SK-N-SH (cell line): ENCODE results near the gene TACR2.

Source experiments
- CHD2 ChIP-seq: fragments of 150-350 bp; IDR thresholded peaks from 2 replicates; pipeline ENCODE4 v1.6.1; 2018; ENCODE audit warnings: low read length; ENCODE audit not compliant: partially characterized antibody
- CTCF ChIP-seq: fragments of 200-600 bp; sonication (generic); IDR thresholded peaks from 2 replicates; pipeline ENCODE4 v1.6.1; 2017; ENCODE audit warnings: antibody characterized with exemption, mild to moderate bottlenecking, moderate library complexity
- EP300 ChIP-seq, 2 experiments: IDR thresholded peaks; 2 replicates each; pipeline versions ENCODE4 v1.4.0 to v1.6.1; 2012; ENCODE audit warnings: borderline replicate concordance in 1 of 2, low read depth in 1 of 2, low read length in 1 of 2
- NRF1 ChIP-seq: IDR thresholded peaks from 2 replicates; pipeline ENCODE4 v1.6.1; 2012; ENCODE audit warnings: low read depth, mild to moderate bottlenecking, low read length
- POLR2AphosphoS5 ChIP-seq: IDR thresholded peaks from 2 replicates; pipeline ENCODE4 v1.6.1; 2012; ENCODE audit warnings: low read depth, low read length
- RCOR1 ChIP-seq: fragments of 150-350 bp; IDR thresholded peaks from 2 replicates; pipeline ENCODE4 v1.6.1; 2017; ENCODE audit warnings: antibody characterized with exemption, low read length
- SMC3 ChIP-seq: IDR thresholded peaks from 2 replicates; pipeline ENCODE4 v1.6.1; 2012; ENCODE audit warnings: low read depth, low read length, improper control_type of control experiment
- YY1 ChIP-seq: IDR thresholded peaks from 2 replicates; pipeline ENCODE4 v1.4.0; 2012; ENCODE audit warnings: low read depth, mild to moderate bottlenecking
- ZBTB33 ChIP-seq: IDR thresholded peaks from 2 replicates; pipeline ENCODE4 v1.4.0; 2012; ENCODE audit warnings: low read depth, borderline replicate concordance

GRCh38 chr10:69459893-69460575 lies 43.3 kb upstream of the TACR2 start:
- TF ChIP-seq CTCF (no peak), POLR2AphosphoS5 (no peak), YY1 (no peak), RCOR1 (no peak), ZBTB33 (no peak), EP300 (IDR thresholded peaks at IDR 0.05; ENCODE audit: borderline replicate concordance in 1 of 2, low read depth in 1 of 2, low read length in 1 of 2) (no peak), NRF1 (no peak), SMC3 (no peak), CHD2 (no peak)
